Activated CD8-positive, alpha-beta memory T cell treated with anti-CD3 and anti-CD28 coated beads, Interleukin-2, amount 50 U/mL, for 1 hour (primary cell): ENCODE data around the gene IQCH.

ENCODE experiments used
- DNase-seq: peaks from one replicate; pipeline ENCODE4 v3.0.0-alpha.2; 2020; ENCODE audit errors: extremely low read depth

Gene IQCH

DNA sequence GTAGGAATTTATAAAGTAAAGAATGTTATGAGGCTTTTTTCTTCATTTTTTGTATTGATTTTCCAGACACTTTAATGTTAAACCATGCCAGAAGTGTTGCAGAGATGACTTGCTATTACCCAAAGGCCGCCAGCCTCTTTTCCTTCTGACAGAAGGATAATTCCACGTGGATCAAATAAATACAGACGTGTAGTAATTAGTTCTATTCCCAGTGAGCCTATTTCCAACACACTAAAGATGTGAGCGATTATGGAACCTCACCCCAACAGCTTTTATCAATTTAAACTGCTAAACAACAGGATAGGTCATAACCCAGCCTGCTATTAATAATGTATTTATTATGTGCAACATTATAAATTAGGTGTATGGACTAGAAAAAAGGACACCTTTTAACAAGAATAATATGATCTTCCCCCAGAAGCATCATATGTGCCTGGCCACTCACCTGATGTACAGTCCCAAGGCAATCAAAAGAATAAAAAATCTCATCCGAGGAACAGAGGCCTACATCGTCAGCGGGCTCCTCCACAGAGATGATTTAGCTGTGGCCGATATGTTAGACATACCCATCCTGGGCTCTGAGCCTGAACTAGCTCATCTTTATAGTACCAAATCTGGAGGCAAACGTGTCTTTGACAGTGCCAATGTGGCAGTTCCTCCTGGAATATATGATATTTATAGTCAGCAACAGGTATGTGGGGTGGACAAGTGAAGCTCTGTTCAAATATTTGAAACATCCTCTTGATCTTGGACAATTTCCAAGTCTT lies 140.5 kb downstream of the IQCH start:
- DNase-seq: no peak

DNA sequence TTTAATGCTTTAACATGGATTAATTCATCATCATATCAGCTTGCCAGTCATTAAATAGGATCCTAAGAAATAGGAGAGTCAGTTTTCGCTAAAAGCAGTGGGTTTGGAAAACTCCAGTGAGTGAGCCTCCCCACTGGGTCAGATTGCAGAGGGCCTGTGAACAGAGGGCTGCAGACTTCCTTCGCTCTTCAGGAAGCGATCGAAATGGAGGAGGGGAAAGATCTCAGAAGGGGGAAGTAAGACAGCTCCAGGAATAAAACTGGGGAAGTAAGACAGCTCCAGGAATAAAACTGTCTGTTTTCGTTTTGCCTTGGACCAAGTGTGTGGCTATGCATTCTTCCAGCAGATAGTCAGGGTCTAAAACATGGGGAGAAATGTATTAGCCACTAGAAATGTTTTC lies 141.5 kb downstream of the IQCH start:
- no peak for DNase-seq

DNA sequence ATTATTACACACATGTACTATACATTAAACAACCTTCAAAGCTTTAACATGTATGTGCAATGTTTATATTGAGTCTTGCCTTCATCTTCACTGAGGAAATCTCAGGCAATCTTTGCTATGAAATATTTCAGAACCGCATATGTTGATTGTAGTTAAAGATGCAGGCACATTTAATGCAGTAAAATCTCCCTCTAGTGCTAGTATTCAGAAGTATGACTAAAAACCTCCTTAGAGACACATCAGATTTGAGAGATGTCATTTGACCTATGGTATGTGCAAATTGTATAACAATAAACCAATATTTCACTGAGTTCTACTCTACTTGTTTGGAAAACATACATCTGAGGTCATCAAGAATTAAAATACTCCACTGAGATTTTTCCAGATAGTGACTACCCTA lies 142.6 kb downstream of the IQCH start:
- DNase-seq: no peak

GRCh38 chr15:67399925-67400324 lies 145.3 kb downstream of the IQCH start:
- no peak for DNase-seq

- DNase-seq: no peak
These were observed 146.3 kb downstream of the IQCH start for GRCh38 chr15:67400890-67401289.

DNA sequence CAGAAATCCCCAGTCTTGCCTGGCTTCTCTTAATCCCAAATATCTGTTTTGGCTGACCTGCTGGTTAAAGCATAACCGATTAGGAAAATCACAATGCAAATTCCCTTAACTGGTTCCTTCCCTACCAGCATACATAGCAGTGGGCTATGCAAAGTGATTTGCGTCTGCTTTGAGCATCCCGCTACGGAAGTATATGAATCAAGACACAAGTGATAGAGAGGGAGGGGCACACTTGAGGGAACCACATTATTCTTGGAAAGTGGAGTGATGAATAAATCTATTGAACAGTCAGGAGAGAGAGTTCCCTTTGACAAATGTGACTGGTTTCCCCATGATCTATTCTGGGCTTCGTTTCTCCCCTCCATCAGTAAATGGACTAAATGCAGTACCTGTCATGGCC lies 146.8 kb downstream of the IQCH start:
- no peak for DNase-seq

- DNase-seq: no peak
These were observed 149.0 kb downstream of the IQCH start for GRCh38 chr15:67403428-67404154.

GRCh38 chr15:67405208-67406191 lies 150.9 kb downstream of the IQCH start:
- no peak for DNase-seq

DNA sequence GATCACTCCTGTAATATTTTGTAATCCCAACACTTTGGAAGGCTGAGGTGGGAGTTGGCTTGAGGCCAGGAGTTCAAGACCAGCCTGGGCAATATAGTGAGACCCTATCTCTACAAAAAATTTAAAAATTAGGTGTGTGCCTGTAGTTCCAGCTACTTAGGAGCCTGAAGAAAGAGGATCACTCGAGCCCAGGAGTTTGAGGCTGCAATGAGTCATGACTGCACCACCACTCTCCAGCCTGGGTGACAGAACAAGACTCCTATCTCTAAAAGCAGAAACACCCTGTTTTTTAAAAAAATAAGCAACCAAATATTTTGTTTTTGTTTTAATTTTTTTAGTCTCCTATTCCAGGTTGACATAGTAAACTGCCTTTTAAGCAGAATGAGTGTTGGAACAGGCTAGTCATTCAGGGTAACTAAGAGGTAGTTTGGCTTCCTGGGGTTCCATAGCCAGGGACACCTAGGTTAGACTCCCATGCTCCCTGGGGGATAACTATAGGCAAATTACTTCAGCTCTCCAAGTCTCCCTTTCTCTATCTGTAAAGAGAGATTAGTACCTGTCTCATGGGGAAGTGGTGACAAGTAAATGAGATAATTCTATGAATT lies 151.8 kb downstream of the IQCH start:
- no peak for DNase-seq

DNA sequence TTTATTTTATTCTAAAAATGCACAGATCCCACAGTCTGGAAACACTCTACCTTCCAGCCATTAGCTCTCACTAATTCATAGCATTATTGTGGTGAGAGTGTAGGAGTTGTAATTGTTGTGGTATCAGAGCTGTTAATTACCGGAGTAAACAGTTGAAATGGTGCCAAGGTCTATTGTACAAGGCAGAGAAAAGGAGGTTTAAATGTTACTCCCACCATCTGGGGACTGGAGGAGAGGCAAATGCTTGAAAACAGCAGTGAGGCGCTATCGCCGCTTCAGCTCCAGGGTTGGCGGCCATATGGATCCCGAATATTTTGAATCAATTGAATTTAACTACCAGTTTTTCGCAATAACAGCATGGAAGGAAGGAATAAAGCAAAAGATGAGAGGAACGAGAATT lies 153.2 kb downstream of the IQCH start:
- DNase-seq: no peak

GRCh38 chr15:67409175-67409574 lies 154.6 kb downstream of the IQCH start:
- DNase-seq: no peak

- no peak for DNase-seq
These were observed 156.9 kb downstream of the IQCH start for GRCh38 chr15:67411486-67411885.

DNA sequence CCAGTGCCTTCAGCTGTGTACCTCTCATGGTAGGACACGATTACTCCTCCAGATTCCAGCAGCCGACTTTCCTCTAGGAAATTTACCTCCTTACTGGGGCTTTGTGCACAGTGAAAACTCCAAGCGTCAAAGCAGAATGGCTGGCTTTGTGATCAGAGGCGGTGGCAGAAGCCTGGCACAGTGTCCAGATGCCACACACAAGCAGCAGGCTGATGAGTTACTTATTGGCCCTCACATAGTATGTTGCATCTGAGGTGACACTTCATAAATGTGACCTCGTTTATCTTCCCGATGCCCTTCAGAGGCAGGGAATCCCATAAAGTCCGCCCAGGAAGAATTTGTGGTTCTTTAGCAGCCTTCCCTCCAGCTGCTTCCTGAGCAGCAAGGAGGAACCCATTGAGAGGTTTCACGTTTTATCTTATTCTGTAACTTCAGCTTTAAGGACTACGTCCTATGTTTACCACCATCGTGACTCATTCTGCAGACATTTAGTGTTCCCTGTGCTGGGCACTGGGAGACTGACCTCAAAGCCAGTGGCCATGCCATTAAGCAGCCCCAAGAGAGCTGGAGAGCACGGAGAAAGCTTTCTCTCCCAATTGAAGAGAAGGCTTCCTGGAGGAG lies 159.3 kb downstream of the IQCH start:
- no peak for DNase-seq

DNA sequence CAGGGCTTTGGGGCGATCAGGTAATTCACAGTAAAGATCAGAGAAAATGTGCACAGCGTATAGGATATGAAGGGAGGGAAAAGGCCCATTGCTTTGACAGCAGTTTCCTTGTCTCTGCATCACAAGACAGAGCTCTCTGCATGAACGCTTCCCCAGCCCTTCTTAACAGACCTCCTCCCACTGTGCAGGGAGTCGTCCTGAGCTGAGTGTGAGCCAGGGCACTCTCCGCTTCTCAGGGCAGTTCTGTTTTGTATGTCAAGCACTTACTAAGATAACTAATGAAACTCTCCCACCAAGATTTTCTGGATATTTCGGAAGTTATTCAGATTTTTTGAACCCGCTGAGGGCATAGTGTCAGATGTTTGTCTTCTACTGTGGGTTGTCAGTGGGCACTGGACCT lies 160.6 kb downstream of the IQCH start:
- DNase-seq: no peak

DNA sequence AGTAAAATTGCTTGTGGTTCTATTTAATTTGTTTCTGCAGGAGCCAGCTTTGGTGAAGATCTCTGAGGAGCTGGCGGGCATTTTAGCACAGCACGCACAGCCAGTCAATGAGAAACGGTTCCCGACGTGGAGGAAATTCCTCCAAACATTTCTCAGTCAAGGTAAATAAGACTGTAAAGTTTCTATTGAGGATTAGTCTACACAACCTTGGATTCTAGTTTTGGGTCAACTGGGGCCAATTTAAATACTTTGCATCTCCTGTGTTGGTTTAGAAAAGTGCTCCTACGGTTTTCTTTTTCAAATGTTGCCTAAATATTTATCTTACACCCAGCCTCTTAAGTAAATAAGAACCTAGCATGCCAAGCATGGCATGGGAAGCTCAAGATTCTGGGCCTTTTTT lies 162.3 kb downstream of the IQCH start:
- no peak for DNase-seq

- DNase-seq: no peak
These were observed 165.1 kb downstream of the IQCH start for GRCh38 chr15:67419705-67420104.

- no peak for DNase-seq
These were observed 165.6 kb downstream of the IQCH start for GRCh38 chr15:67420137-67420536.

DNA sequence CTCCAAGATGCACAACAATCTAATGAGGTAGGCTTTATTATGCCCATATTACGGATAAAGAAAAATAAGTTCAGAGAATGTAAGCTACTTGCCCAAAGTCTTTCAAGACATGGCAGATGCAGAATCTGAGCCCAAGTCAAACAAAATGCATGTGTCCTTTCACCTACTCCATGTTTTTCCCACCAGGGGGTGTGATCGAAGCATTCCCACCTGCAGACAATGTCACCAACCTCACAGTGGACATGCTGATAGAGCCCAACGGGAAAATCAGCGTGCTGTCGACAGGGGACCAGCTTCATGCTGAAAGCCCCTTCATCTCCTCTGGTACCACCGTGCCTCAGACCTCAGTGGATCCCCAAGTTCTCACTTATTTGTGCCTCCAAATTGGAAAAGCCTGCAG lies 166.5 kb downstream of the IQCH start:
- DNase-seq: no peak

- no peak for DNase-seq
These were observed 167.7 kb downstream of the IQCH start for GRCh38 chr15:67422296-67422695.

DNA sequence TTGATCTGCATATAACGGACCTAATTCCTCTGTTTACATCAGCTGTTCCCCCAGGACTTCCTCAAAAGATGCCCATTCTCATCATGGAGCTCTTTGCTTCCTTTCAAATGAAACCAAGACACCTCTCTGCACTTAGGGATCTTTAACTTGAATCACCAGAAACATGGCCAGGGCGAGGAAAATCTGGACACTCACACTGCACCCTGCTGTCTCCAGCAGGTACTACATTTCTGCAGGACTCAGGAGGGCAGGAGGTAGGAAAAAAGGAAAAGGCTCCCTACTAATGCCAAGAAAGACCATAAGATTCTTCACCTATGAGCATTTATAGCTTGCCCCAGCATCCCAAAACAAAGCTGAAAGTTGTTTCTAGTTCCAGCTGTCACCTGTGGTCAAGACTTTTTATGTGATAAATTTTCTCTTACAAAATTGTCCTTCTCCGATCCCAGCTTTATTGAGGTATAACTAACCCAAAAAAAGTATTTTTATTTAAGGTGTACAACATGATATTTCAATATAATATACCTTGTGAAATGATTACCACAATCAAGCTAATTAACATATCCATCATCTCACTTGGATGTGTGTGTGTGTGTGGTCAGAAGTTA lies 179.0 kb downstream of the IQCH start:
- no peak for DNase-seq
